Breast epithelium (tissue), 3 donors: Measurements from ENCODE around the gene TRAF3.

Experiments used
- CTCF ChIP-seq, 3 donors: fragments of 450-650 bp; IDR thresholded peaks; one replicate each; pipeline ENCODE4 v1.5.1; 2016 to 2017; ENCODE audit warnings: antibody characterized with exemption in 3 of 3, mild to moderate bottlenecking in 3 of 3, moderate library complexity in 3 of 3
- POLR2AphosphoS5 ChIP-seq, 3 donors: sonication (generic); formaldehyde crosslinking; IDR thresholded peaks; one replicate each; pipeline ENCODE4 v1.6.1; 2017; ENCODE audit warnings: antibody characterized with exemption in 3 of 3

- no peak for TF ChIP-seq CTCF (IDR thresholded peaks at IDR 0.05)
- no peak for TF ChIP-seq POLR2AphosphoS5 (IDR thresholded peaks at IDR 0.05)
Measured at GRCh38 chr14:102838501-102838900, 61.3 kb downstream of the TRAF3 start.
